Measurements from ENCODE around the gene GYPB.
"Not testable (repeated sequence)": the region's sequence is repeated elsewhere in the genome, so short reads cannot be mapped to it uniquely, and the experiment has no call there.

GYPB gene

GRCh38 chr4:144016057-144016605, 3.0 kb downstream of the GYPB start:
- not testable (repeated sequence) for DNase-seq

GRCh38 chr4:144014808-144015207, 4.4 kb downstream of the GYPB start:
- DNase-seq, result no peak

- not testable (repeated sequence) for DNase-seq
Measured at GRCh38 chr4:144008602-144009001, 10.6 kb downstream of the GYPB start.

GRCh38 chr4:144007960-144008359, 11.2 kb downstream of the GYPB start:
- DNase-seq, result not testable (repeated sequence)

- DNase-seq, result not testable (repeated sequence)
Measured at GRCh38 chr4:144006200-144006803, 12.9 kb downstream of the GYPB start.

- DNase-seq, result not testable (repeated sequence)
Measured at GRCh38 chr4:144005558-144005953, 13.6 kb downstream of the GYPB start.

GRCh38 chr4:144004868-144005557, 14.2 kb downstream of the GYPB start:
- DNase-seq, result not testable (repeated sequence)

GRCh38 chr4:144003890-144004265, 15.3 kb downstream of the GYPB start:
- not testable (repeated sequence) for DNase-seq

- DNase-seq, result not testable (repeated sequence)
Measured at GRCh38 chr4:144003205-144003889, 15.8 kb downstream of the GYPB start.

- DNase-seq, result not testable (repeated sequence)
Measured at GRCh38 chr4:144000331-144000995, 18.7 kb downstream of the GYPB start.

- not testable (repeated sequence) for DNase-seq
Measured at GRCh38 chr4:143996193-143996592, 23.0 kb downstream of the GYPB start.

GRCh38 chr4:143991761-143992160, 27.4 kb downstream of the GYPB start:
- DNase-seq, result not testable (repeated sequence)

GRCh38 chr4:143990717-143991116, 28.5 kb downstream of the GYPB start:
- not testable (repeated sequence) for DNase-seq

GRCh38 chr4:143986180-143986579, 33.0 kb downstream of the GYPB start:
- DNase-seq, result no peak

- not testable (repeated sequence) for DNase-seq
Measured at GRCh38 chr4:143980776-143981175, 38.4 kb downstream of the GYPB start.

- DNase-seq, result not testable (repeated sequence)
Measured at GRCh38 chr4:143975527-143975926, 43.7 kb downstream of the GYPB start.

- not testable (repeated sequence) for DNase-seq
Measured at GRCh38 chr4:143974021-143974420, 45.2 kb downstream of the GYPB start.

GRCh38 chr4:143961075-143961474, 58.1 kb downstream of the GYPB start:
- DNase-seq, result no peak

GRCh38 chr4:143955306-143955705, 63.9 kb downstream of the GYPB start:
- not testable (repeated sequence) for DNase-seq

- not testable (repeated sequence) for DNase-seq
Measured at GRCh38 chr4:143951458-143951972, 67.7 kb downstream of the GYPB start.

- not testable (repeated sequence) for DNase-seq
Measured at GRCh38 chr4:143950967-143951366, 68.2 kb downstream of the GYPB start.
